Measurements from ENCODE around the gene LASP1.
"Not testable (repeated sequence)": the region's sequence is repeated elsewhere in the genome, so short reads cannot be mapped to it uniquely, and the experiment has no call there.

Gene LASP1

DNA sequence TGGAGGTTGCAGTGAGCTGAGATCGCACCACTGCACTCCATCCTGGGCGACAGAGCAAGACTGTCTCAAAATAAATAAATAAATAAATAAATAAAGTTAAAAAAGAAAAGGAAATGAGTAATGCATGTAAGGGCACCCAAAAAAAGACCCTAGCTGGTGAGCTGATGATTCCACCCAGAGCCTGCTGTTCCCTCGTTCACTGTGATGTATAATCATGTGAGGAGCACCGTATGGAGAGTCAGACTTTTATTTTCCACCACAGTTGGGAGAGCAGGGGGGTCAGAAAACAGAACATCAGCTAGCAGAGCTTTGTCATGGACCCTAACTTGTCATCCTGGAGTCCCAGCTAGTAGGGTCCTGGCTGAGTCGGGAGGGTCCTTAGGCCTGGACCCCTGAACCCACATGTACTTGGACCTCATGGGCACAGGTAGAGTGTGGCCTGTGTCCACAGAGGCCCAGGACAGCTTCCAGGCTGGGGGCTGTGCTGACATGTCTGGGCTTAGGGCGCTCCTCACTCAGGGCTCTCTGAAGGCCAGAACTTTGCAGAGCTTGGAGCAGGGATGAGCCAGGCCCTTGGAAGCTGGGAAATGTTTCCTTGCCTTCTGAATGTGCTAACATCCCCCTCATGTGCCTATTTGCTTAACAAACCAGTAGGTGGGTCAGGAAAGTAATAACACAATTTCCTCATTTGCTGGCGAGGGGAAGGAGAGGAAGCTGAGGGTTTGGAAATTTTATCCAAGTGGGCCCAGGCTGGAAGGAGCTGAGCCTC, 36.8 kb downstream of the LASP1 start:
- DNase-seq (ENCODE audit: low read depth in 1 of 2, low spot score in 1 of 2): no peak

DNA sequence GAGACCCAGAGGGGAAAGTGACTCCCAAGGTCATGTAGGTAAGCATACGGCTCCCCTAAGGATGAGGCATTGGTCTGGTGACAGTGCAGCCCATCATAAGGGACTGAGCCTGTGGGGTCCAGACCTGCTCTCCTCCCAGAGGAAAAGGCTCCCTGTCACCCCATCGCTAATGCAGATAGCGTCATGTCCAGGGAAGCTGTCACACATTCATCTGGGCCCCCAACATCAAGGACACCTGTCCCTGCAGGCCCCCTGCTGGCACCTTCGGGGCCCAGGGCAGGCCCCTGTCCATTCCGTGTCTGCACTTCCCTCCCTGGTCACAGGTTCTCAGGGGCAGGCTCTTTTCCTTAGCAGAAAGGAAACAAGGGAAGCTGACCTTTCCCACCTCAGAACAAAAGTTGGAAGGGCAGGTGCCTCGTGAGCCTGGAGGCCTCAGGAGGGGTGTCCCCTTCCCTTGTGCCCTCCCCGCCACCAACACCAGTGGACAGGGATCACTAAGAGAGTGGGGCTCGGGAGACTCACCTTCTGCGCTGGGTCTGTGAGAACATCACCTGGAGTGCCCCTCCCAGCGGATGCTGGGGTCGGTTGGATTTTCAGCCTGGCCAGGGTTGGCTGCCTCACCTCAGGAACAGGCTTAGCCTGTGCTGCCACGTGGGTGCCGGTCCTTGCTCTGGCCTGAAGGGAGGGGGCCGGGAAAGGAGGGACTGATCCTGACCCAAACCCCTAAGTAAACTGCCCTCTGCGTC, 38.2 kb downstream of the LASP1 start:
- no peak for DNase-seq (ENCODE audit: low read depth in 1 of 2, low spot score in 1 of 2)

DNA sequence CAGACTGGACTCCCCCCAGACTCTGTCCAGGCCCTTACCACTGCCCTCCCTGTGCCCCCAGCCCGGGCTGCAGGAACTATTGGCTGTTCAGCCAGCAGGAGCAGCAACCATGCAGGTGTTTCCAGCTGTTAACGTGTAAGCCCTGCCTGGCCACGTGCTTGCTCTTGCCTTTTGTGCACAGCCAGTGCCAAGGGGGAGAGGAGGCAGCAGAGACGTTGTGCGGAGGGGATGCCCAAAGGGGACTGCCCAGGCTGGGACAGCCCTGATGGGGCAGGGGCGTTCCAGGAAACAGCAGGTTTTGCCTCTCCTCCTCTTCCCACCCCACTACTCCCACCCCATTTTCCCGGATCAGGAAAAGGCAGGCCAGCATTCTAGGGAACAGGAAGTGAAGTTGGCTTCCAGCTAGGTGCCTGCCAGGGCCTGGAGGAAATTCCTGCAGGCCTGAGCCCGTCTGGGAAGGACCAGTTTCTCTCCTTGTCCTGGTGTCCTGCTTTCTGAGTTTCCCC, 38.9 kb downstream of the LASP1 start:
- DNase-seq (ENCODE audit: low read depth in 1 of 2, low spot score in 1 of 2): no peak

DNA sequence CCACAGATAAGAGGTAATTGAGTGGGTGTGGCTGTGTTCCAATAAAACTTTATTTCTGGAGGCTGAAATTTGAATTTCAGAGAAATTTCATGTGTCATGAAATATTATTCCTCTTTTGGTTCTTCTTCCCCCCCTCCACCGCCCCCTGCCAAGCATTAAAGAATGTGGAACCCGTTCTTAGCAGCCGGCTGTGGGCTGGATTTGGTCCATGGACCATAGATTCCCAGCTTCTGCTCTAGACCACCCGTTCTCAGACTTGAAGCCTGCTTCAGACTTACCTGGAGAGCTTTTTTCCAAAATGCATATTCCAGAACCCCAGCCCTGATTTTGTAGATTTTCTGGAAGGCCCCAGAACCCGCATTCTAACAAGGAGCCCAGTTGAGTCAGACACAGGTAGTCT, 40.5 kb downstream of the LASP1 start:
- DNase-seq (ENCODE audit: low read depth in 1 of 2, low spot score in 1 of 2): no peak

DNA sequence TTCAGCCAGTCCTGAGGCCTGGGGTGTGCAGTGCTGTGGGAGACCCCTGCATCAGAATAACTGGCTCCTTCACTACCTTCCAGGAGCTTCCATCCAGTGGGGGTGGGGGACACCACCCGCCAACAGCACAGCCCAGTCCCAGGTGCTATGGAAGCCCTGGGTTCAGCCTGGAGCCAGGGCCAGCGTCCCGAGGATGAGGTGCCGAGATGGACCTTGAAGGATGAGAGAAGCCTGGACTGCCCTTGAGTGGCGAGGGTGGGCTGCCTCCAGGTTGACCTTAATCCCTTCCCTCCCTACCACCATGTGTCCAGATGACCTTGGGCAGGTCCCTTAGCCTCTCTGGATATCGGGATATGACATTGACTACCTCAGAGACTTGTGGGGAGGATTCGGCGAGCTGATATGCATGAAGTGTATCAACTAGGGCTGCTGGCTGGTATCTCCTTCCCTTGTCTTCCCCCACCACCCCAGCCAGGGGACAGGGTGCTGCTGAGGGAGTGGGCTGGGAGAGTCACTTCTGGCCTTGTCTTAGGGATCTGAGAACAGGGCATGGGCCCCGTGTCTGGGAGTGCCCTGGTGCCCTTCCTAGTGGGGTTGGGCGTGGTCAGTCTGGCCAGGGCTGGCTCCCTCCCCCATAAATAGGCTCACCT, 41.3 kb downstream of the LASP1 start:
- no peak for DNase-seq (ENCODE audit: low read depth in 1 of 2, low spot score in 1 of 2)

DNA sequence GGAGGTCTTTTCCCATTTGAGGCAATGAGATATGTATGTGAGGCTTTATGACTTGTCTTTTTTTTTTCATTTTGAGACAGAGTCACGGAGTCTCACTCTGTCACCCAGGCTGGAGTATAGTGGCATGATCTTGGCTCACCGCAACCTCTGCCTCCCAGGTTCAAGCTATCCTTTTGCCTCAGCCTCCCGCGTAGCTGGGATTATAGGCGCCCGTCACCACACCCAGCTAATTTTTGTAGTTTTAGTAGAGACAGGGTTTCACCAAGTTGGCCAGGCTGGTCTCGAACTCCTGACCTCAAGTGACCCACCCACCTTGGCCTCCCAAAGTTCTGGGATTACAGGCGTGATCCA, 41.8 kb downstream of the LASP1 start:
- DNase-seq (ENCODE audit: low read depth in 1 of 2, low spot score in 1 of 2): not testable (repeated sequence)

DNA sequence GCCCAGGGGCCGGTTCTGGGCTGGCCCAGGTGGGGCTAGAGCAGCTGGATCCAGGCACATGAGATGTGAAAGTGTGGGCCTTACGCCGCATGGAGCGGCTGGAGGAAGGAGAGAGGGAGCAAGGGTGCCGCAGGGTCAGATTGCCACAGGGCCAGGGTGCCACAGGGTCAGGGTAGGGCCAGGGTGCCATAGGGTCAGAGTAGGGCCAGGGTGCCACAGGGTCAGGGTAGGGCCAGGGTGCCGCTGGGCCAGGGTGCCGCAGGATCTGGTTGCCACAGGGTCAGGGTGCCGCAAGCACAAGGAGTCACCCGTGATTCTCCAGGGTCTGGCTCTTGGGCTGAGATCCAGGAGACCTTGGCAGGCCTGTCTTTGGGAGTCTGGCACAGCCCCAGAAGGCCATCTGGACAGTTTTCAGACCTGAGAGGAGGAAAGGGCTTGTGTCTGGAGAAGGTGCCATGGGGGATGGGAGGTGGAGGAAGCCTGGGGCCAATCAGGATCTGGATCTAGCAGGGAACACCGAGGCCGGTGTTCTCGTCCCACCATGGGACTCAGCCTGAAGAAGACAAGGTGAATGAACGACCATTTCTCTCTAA, 42.5 kb downstream of the LASP1 start:
- DNase-seq (ENCODE audit: low read depth in 1 of 2, low spot score in 1 of 2): no peak

DNA sequence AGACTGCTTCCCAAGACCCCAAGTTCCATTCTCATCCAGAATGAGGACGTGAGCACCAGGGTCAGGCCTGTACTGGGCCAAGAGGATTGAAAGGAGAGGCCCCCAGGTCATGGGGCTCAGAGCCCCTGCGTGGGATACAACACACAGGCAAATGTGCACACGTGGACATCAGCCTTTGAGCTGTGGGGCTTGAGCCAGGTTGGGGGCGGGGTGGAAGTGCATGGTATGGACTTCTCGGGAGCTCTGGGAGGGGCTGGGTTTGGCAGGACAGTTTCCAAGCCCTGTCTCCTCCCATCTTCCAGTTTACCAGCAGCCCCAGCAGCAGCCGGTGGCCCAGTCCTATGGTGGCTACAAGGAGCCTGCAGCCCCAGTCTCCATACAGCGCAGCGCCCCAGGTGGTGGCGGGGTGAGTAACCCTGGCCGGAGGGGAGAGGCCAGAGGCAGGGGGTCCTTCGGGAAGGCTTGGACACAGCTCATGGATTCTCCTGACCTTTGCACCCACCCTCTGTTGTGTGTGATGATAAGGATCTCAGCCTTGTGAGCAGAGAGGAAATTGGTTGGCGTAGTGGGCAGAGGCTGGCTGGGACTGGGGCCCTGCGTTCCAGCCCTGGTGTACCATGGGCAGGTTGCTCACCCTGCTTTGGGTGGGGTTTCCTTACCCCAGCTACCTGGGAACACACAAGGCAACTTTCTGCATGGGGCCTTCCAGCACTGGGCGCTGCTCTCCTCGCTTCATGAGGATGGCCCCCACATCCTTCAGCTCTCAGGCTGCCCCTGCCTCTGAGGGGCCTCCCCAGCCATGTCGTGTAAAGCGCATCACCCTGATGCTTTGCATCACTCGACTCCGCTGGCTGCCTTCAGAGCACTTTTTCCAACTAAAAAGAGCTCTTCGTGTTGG, 45.1 kb downstream of the LASP1 start:
- DNase-seq (ENCODE audit: low read depth in 1 of 2, low spot score in 1 of 2): no peak

DNA sequence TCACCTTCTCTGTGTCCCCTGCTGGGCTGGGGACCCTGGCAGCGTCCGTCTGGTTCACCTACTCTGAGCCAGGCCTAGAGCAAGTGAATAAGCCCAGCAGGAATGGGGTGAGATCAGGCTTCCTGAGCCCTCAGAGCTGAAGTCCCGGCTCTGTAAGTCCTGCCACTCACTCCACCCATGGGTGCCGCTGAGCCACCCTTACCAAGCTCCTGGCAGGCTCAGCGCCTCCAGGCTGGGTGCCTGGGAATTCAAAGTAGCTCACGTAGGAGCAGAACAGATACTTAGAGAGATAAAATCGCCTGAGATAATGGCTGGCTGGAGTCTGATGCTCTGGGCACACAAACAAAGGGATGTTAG, 45.8 kb downstream of the LASP1 start:
- DNase-seq (ENCODE audit: low read depth in 1 of 2, low spot score in 1 of 2): no peak

DNA sequence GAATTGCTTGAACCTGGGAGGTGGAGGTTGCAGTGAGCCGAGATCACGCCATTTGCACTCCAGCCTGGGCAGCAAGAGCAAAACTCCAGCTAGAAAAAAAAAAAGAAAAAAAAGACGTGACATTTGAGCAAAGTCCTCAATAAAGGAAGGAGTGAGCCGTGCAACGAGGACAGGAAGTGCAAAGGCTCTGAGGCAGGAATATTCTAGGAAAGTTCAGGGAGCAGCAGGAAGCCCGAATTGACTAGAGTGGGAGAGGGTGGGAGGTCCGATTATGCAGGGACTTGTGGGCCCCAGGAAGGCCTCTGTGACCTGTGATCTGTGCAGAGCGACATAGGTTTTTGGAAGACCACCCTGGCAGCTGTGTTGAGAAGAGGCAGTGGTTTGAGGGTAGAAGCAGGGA, 46.9 kb downstream of the LASP1 start:
- no peak for DNase-seq (ENCODE audit: low read depth in 1 of 2, low spot score in 1 of 2)

DNA sequence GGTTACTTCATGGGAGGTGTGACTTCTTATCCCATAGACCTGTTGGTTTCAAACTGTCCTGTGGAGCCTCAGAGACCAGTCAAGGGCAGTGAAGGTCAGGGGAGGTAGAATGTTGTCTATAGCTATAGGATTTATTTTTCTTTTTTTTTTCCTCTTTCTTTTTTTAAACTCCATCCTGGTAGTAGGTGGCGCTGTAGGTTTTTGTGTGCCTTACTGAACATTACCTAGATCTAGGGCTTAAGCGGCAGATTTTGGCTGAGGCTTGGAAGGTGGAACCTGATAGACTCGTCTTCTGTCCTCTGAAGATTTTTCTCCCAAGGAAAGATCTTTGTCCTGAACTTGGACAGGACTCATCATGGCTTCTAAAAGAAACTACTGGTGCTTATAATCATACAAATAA, 47.4 kb downstream of the LASP1 start:
- DNase-seq (ENCODE audit: low read depth in 1 of 2, low spot score in 1 of 2): no peak

DNA sequence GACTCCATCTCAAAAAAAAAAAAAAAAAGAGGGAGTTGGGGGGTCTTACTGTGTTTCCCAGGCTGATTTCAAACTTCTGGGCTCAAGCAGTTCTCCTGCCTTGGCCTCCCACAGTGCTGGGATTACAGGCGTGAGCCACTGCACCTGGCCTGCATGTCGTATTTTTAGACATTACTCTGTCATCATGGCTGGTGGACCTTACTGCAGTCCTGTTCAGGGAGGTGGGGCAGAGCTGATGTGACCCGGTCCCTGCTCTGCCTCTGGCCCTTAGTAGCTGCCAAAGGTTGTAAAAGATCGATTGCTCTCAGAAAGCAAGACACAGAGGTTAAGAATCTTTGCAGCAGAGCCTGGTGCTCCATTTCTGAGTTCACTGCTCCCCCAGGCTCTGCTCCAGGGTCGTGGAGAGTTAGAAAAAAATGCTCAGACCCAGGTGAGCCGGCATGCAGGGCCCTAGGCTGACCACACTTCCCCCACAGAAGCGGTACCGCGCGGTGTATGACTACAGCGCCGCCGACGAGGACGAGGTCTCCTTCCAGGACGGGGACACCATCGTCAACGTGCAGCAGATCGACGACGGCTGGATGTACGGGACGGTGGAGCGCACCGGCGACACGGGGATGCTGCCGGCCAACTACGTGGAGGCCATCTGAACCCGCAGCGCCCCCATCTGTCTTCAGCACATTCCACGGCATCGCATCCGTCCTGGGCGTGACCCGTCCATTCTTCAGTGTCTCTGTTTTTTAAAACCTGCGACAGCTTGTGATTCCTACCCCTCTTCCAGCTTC, 48.5 kb downstream of the LASP1 start:
- DNase-seq (ENCODE audit: low read depth in 1 of 2, low spot score in 1 of 2): no peak

DNA sequence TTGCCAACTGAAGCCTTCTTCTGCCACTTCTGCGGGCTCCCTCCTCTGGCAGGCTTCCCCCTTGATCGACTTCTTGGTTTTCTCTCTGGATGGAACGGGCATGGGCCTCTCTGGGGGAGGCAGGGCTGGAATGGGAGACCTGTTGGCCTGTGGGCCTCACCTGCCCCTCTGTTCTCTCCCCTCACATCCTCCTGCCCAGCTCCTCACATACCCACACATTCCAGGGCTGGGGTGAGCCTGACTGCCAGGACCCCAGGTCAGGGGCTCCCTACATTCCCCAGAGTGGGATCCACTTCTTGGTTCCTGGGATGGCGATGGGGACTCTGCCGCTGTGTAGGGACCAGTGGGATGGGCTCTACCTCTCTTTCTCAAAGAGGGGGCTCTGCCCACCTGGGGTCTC, 49.1 kb downstream of the LASP1 start:
- no peak for DNase-seq (ENCODE audit: low read depth in 1 of 2, low spot score in 1 of 2)

DNA sequence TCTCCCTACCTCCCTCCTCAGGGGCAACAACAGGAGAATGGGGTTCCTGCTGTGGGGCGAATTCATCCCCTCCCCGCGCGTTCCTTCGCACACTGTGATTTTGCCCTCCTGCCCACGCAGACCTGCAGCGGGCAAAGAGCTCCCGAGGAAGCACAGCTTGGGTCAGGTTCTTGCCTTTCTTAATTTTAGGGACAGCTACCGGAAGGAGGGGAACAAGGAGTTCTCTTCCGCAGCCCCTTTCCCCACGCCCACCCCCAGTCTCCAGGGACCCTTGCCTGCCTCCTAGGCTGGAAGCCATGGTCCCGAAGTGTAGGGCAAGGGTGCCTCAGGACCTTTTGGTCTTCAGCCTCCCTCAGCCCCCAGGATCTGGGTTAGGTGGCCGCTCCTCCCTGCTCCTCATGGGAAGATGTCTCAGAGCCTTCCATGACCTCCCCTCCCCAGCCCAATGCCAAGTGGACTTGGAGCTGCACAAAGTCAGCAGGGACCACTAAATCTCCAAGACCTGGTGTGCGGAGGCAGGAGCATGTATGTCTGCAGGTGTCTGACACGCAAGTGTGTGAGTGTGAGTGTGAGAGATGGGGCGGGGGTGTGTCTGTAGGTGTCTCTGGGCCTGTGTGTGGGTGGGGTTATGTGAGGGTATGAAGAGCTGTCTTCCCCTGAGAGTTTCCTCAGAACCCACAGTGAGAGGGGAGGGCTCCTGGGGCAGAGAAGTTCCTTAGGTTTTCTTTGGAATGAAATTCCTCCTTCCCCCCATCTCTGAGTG, 49.6 kb downstream of the LASP1 start:
- DNase-seq (ENCODE audit: low read depth in 1 of 2, low spot score in 1 of 2): no peak

DNA sequence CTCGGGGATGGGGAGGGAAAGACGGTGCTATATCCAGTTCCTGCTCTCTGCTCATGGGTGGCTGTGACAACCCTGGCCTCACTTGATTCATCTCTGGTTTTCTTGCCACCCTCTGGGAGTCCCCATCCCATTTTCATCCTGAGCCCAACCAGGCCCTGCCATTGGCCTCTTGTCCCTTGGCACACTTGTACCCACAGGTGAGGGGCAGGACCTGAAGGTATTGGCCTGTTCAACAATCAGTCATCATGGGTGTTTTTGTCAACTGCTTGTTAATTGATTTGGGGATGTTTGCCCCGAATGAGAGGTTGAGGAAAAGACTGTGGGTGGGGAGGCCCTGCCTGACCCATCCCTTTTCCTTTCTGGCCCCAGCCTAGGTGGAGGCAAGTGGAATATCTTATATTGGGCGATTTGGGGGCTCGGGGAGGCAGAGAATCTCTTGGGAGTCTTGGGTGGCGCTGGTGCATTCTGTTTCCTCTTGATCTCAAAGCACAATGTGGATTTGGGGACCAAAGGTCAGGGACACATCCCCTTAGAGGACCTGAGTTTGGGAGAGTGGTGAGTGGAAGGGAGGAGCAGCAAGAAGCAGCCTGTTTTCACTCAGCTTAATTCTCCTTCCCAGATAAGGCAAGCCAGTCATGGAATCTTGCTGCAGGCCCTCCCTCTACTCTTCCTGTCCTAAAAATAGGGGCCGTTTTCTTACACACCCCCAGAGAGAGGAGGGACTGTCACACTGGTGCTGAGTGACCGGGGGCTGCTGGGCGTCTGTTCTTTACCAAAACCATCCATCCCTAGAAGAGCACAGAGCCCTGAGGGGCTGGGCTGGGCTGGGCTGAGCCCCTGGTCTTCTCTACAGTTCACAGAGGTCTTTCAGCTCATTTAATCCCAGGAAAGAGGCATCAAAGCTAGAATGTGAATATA, 50.8 kb downstream of the LASP1 start:
- no peak for DNase-seq (ENCODE audit: low read depth in 1 of 2, low spot score in 1 of 2)

DNA sequence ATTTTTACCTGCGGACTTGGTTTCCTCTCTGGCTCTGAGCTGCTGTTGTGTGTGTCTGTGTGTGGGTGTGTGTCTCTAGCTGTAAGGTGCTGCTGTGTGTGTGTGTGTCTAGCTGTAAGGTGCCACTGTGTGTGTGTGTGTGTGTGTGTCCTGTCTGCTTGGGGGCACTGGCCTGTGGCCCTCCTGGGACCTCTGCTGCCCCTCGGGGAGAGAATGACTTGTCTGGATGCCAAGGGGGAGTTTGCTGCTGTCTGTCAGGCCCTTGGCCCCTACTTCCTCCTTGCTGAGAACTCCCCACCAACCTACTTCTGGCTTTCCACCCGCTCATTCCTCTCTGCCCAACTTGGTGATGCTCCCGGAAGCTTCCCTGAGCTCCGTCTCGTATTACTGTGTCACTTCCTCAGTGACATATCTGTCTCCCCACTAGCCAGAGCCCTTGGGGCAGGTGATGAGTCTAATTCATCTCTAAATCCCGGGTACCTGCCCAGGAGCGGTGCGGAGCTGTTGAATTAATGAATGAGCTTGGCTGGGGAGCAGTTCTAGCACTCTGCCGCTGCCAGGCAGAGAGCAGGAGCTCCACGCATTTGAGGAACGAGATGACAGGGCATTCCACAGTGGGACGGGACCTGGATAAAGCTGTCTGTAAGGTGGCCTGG, 52.0 kb downstream of the LASP1 start:
- DNase-seq (ENCODE audit: low read depth in 1 of 2, low spot score in 1 of 2): no peak

DNA sequence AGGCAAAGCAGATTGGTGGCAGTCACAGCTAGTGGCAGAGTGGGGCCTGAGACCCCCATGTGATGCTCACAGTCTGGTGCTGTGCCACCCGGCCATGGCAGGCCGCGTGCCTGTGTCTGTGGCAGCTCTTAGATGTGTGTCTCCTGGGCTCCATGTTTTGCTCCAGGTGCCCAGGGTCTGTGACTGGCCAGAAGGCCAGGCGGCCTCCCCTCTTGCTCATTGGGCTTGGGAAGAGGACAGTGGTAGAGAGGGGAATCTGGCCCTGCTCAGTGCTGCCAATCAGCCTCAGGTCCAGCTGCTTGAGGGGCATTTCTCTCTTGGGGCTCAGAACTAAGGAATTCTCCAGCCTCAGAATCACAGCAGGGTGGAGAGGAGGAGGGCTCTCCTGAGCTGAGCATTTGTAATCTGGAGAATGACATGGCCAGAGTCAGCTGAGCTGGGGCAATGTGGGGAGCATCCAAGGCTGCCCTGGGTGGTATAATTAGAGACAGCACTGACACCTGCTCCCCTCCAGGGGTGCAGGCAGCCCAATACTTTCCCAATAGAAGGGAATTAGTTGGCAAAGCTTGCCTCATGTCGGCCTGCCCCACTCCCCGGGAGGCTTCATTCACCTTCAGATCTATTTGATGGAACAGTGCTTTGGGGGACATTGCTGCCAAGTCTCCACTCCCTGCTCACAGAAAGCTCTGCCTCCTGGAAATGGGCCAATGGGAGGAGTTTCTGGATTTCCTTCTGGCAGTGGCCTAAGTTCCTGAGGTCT, 52.9 kb downstream of the LASP1 start:
- no peak for DNase-seq (ENCODE audit: low read depth in 1 of 2, low spot score in 1 of 2)
